Peyer's patch (tissue), 4 donors: ENCODE measurements around the gene ZNF750.

Experiments
- CTCF ChIP-seq, 6 experiments: fragments of 450-650 bp in 4 of 6; fragments of 200-600 bp in 2 of 6; sonication (generic) in 1 of 6; IDR thresholded peaks; one replicate each; pipeline ENCODE4 v1.5.1; 2017 to 2019; ENCODE audit warnings: antibody characterized with exemption in 6 of 6, mild to moderate bottlenecking in 3 of 6, moderate library complexity in 1 of 6
- POLR2A ChIP-seq, 2 donors: fragments of 450-650 bp; IDR thresholded peaks; one replicate each; pipeline ENCODE4 v1.5.1; 2017; ENCODE audit warnings: antibody characterized with exemption in 2 of 2, mild to moderate bottlenecking in 2 of 2, moderate library complexity in 2 of 2

- TF ChIP-seq CTCF (IDR thresholded peaks at IDR 0.05) (no peak), POLR2A (IDR thresholded peaks at IDR 0.05) (no peak)
Measured at GRCh38 chr17:82812601-82813000, 27.2 kb downstream of the ZNF750 start.
